Progenitor cell of endocrine pancreas (in vitro differentiated cells): Measurements from ENCODE around the gene DPF3. TPM values are rescaled to one million over a fixed set of nuclear protein-coding genes. Genes with fewer than 3 reads are reported as not detected.

Experiments used
- DNase-seq: peaks from one replicate; pipeline ENCODE4 v3.0.0; 2021; ENCODE audit warnings: low spot score; ENCODE audit not compliant: unreplicated experiment
- H3K27ac Mint-ChIP-seq: 2 replicates; pipeline ENCODE4 v1.8.0; 2021; ENCODE audit warnings: mild to moderate bottlenecking, moderate library complexity, mixed read lengths
- H3K27me3 Mint-ChIP-seq: 2 replicates; pipeline ENCODE4 v1.8.0; 2021; ENCODE audit warnings: mixed read lengths
- H3K36me3 Mint-ChIP-seq: 2 replicates; pipeline ENCODE4 v1.8.0; 2022; ENCODE audit warnings: mixed read lengths; ENCODE audit not compliant: insufficient read depth
- H3K4me1 Mint-ChIP-seq: 2 replicates; pipeline ENCODE4 v1.8.0; 2021; ENCODE audit warnings: low read depth, mixed read lengths
- H3K4me3 Mint-ChIP-seq: 2 replicates; pipeline ENCODE4 v1.8.0; 2021; ENCODE audit warnings: low read depth, mild to moderate bottlenecking, moderate library complexity, mixed read lengths
- H3K9me3 Mint-ChIP-seq: 2 replicates; pipeline ENCODE4 v1.8.0; 2021; ENCODE audit warnings: low read depth, mixed read lengths
- total RNA-seq: library from RNA; stranded (reverse); gene quantifications from 2 replicates; pipeline ENCODE4 v1.2.1, GENCODE V29; 2021
- TF ChIP-seq, protein P1 (sequence below): fragments of 200-600 bp; sonication (generic); IDR thresholded peaks from one replicate; pipeline ENCODE4 v1.5.0; 2021; ENCODE audit warnings: antibody characterized with exemption, mild to moderate bottlenecking; ENCODE audit not compliant: unreplicated experiment

DPF3 gene
- total RNA-seq, 1 donor from 2014 or later, result 2.2 TPM

- TF ChIP-seq, protein P1, sequence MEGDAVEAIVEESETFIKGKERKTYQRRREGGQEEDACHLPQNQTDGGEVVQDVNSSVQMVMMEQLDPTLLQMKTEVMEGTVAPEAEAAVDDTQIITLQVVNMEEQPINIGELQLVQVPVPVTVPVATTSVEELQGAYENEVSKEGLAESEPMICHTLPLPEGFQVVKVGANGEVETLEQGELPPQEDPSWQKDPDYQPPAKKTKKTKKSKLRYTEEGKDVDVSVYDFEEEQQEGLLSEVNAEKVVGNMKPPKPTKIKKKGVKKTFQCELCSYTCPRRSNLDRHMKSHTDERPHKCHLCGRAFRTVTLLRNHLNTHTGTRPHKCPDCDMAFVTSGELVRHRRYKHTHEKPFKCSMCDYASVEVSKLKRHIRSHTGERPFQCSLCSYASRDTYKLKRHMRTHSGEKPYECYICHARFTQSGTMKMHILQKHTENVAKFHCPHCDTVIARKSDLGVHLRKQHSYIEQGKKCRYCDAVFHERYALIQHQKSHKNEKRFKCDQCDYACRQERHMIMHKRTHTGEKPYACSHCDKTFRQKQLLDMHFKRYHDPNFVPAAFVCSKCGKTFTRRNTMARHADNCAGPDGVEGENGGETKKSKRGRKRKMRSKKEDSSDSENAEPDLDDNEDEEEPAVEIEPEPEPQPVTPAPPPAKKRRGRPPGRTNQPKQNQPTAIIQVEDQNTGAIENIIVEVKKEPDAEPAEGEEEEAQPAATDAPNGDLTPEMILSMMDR, result peak; percentile 94
- Mint-ChIP-seq H3K36me3 (no peaks in the 10 kb centered on the region), H3K4me1 (no peaks in the 10 kb centered on the region), H3K27ac (no peak overlapping the region), H3K4me3 (no peak overlapping the region), H3K9me3 (no peaks in the 10 kb centered on the region), H3K27me3 (peaks cover 23% of the 10 kb centered on the region)
- no peak for DNase-seq
Measured at GRCh38 chr14:72904840-72905561, 11.1 kb upstream of the DPF3 start.

DNA sequence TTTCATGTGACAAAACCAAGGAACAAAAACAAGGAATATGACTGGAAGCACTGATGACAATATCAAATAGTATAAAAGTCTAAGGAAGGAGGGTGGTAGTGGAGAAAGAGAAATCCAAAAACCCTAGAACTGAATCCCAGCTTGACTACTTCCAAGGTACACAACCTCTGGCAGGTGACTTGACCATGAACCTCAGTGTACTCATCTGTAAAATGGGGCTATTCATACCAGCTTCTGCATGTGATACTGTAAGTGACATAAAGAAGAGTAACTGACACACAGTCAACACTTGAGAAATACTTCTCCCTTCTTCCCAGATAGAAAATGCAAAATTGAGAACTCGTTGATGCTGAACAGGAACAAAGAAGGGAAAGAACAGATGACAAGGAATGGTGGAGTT is 10.3 kb upstream of the DPF3 start:
- no peaks in the 10 kb centered on the region for H3K36me3 Mint-ChIP-seq
- DNase-seq, result no peak

GRCh38 chr14:72903716-72904115 is 9.8 kb upstream of the DPF3 start:
- no peak for DNase-seq
- no peaks in the 10 kb centered on the region for H3K4me1 Mint-ChIP-seq
- H3K27ac Mint-ChIP-seq, result no peak overlapping the region
- no peaks in the 10 kb centered on the region for H3K9me3 Mint-ChIP-seq
- H3K4me3 Mint-ChIP-seq, result no peak overlapping the region
- H3K27me3 Mint-ChIP-seq, result peaks cover 29% of the 10 kb centered on the region
- TF ChIP-seq, protein P1, result no peak
- no peaks in the 10 kb centered on the region for H3K36me3 Mint-ChIP-seq

More for the DNA sequence above, 10.3 kb upstream of the DPF3 start:
- Mint-ChIP-seq H3K9me3 (no peaks in the 10 kb centered on the region), H3K27me3 (peaks cover 27% of the 10 kb centered on the region), H3K4me1 (no peaks in the 10 kb centered on the region), H3K27ac (no peak overlapping the region), H3K4me3 (no peak overlapping the region)
- TF ChIP-seq, protein P1, result no peak

DNA sequence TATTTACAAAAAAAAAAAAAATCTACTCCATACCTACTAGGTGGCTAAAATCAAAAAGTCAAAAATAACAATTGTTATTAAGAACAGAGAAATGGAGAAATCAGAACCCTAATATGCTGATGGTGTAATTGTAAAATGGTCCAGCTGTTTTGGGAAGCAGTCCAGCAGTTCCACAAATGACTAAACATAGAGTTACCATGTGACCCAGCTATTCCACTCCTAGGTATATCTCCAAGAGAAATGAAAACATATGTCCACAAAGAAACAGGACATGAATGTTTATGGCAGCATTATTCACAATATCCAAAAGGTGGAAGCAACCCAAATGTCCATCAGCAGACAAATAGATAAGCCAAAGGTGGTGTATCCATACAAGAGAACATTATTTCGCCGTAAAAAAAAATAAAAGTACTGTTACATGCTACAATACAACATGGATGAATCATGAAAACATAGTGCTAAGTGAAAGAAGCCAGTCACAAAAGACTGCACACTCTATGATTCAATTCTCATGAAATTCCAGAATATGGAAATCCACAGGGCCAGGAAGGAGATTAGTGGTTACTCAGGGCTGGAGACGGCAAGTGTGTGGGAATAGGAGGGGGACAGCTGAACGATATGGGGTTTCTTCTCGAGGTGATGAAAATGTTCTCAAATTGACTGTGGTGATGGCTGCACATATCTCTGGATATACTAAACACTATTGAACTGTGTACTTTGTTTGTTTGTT is 9.1 kb upstream of the DPF3 start:
- no peaks in the 10 kb centered on the region for H3K9me3 Mint-ChIP-seq
- H3K4me3 Mint-ChIP-seq, result no peak overlapping the region
- H3K27me3 Mint-ChIP-seq, result peaks cover 35% of the 10 kb centered on the region
- H3K4me1 Mint-ChIP-seq, result no peaks in the 10 kb centered on the region
- TF ChIP-seq, protein P1, result no peak
- no peaks in the 10 kb centered on the region for H3K36me3 Mint-ChIP-seq
- H3K27ac Mint-ChIP-seq, result no peak overlapping the region
- no peak for DNase-seq

- Mint-ChIP-seq H3K27ac (no peak overlapping the region), H3K4me3 (no peak overlapping the region), H3K27me3 (peaks cover 33% of the 10 kb centered on the region), H3K4me1 (no peaks in the 10 kb centered on the region), H3K9me3 (no peaks in the 10 kb centered on the region), H3K36me3 (no peaks in the 10 kb centered on the region)
- no peak for DNase-seq
- TF ChIP-seq, protein P1, result no peak
Measured at GRCh38 chr14:72901361-72901760, 7.5 kb upstream of the DPF3 start.
